Heart right ventricle (tissue), 16 donors: ENCODE measurements around the gene CT45A10. TPM values are rescaled to one million over a fixed set of nuclear protein-coding genes. Genes with fewer than 3 reads are reported as not detected.
"Not testable (repeated sequence)": the region's sequence is repeated elsewhere in the genome, so short reads cannot be mapped to it uniquely, and the experiment has no call there.

Source experiments
- ATAC-seq, 8 donors: fragments of 200-7000 bp; cut with Tn5 transposase; one replicate each; pipeline ENCODE4 v1.9.1; 2020; ENCODE audit warnings: mild to moderate bottlenecking in 8 of 8, moderate library complexity in 8 of 8, moderate number of reproducible peaks in 1 of 8
- DNase-seq, 2 donors: peaks; one replicate each; pipeline ENCODE4 v3.0.0-alpha.2; 2020
- H3K27ac ChIP-seq, 10 donors: fragments of 200-600 bp; sonication (generic) in 2 of 10; one replicate each; pipeline versions ENCODE4 v1.5.0 to v1.8.0; 2020 to 2022; ENCODE audit warnings: mild to moderate bottlenecking in 3 of 10
- H3K27me3 ChIP-seq, 7 donors: fragments of 200-600 bp; one replicate each; pipeline ENCODE4 v1.8.0; 2021 to 2022; ENCODE audit warnings: mild to moderate bottlenecking in 2 of 7
- H3K36me3 ChIP-seq, 9 donors: fragments of 200-600 bp; sonication (generic) in 1 of 9; one replicate each; pipeline versions ENCODE4 v1.5.0 to v1.8.0; 2020 to 2022; ENCODE audit warnings: mild to moderate bottlenecking in 2 of 9
- H3K4me1 ChIP-seq, 9 donors: fragments of 200-600 bp; sonication (generic) in 1 of 9; one replicate each; pipeline versions ENCODE4 v1.5.0 to v1.8.0; 2020 to 2022; ENCODE audit warnings: mild to moderate bottlenecking in 4 of 9
- H3K4me3 ChIP-seq, 10 donors: fragments of 200-600 bp; sonication (generic) in 2 of 10; one replicate each; pipeline versions ENCODE4 v1.5.0 to v1.8.0; 2020 to 2022; ENCODE audit warnings: mild to moderate bottlenecking in 7 of 10, moderate library complexity in 2 of 10
- H3K9me3 ChIP-seq, 11 donors: fragments of 200-600 bp in 10 of 11; sonication (generic) in 2 of 11; one replicate each; pipeline versions ENCODE4 v1.5.0 to v1.8.0; 2013 to 2022; ENCODE audit warnings: mild to moderate bottlenecking in 2 of 11, control low read depth in 1 of 11, moderate library complexity in 1 of 11
- CTCF ChIP-seq, 9 donors: fragments of 200-600 bp; sonication (generic) in 2 of 9; IDR thresholded peaks; one replicate each; pipeline versions ENCODE4 v1.5.0 to v1.8.0; 2021 to 2022; ENCODE audit warnings: antibody characterized with exemption in 9 of 9, mild to moderate bottlenecking in 5 of 9, moderate library complexity in 1 of 9
- WGBS, 2 donors: extraction: QIAGEN DNeasy Blood & Tissue Kit; methylation state at CpG; one replicate each; pipeline ENCODE4 v1.1.7; 2013; ENCODE audit warnings: inconsistent platforms in 1 of 2; 5-methylcytosine and 5-hydroxymethylcytosine counted together
- intact Hi-C, 10 donors: fragments of 100-400 bp; cut with DNase I; formaldehyde crosslinking; loops; one replicate each; pipeline versions ENCODE4 v1.11.1 to v1.14.2; 2022
- long read RNA-seq, 3 donors: library from polyadenylated mRNA; unstranded; transcript quantifications; one replicate each; pipeline ENCODE4 v2.0.0, GENCODE V29; 2020 to 2021
- polyA plus RNA-seq, 2 donors: library from polyadenylated mRNA; stranded (reverse); fragments of 200-250 nt; gene quantifications; one replicate each; pipeline ENCODE4 v1.2.3, GENCODE V29; 2013
- total RNA-seq, 10 donors: library from RNA; stranded (reverse); fragmentation: NEBNext Ultra II Directional in 3 of 10; extraction: Animal tissue kit (Norgen Biotek cat#: 25700) in 3 of 10; gene quantifications; one replicate each; pipeline versions ENCODE4 v1.2.1 to v1.2.4, GENCODE V29; 2021 to 2023
- donor health status: Arrhythmogenic right ventricular cardiomyopathy.
- donor health status: ischemic (EF 13 %, LVEDD 7.1; RV severe dilation, severe dysfunction).
- donor health status: healthy with polysubstance abuse.
- donor health status: DM: no; HTN: yes; CAD: no.
- donor health status: DM: no; HTN: no; CAD: no.
- donor health status: ischemic (EF 25% LVEDD 6.9; RV normal size, moderate dysfunction).
- donor health status: ischemic (EF 25% LVEDD 5.7; RV mildly dilated, moderate dysfunction).
- donor health status: healthy.
- donor health status: DM: yes; HTN: yes; CAD: no.
- donor health status: Ischemic cardiomyopathy.
- donor health status: ischemic (EF 35%, LVEDD 5.7; RV mildly dilated, moderate dysfunction).
- donor health status: nonischemic (EF 11% LVEDD 7.7; RV severe dilation, severe dysfunction).
- donor health status: DM: yes; HTN: yes; CAD: no.
- donor health status: PGD.
- donor health status: ischemic (EF 29% LVEDD 5.4; RV normal size, mild dysfunction).
- donor health status: nonischemic (EF 23%, LVEDD 6.1; RV moderate dilation, normal function).

The CT45A10 gene
- not detected for total RNA-seq
- not detected for polyA plus RNA-seq
- long read RNA-seq, donor 1 = 0 reads
- long read RNA-seq, donor 2 = 0 reads
- long read RNA-seq, donor 3 = 0 reads

GRCh38 chrX:135893294-135893817 lies at the start of gene CT45A10, which contains the start of gene SAGE1:
Gene CT45A10, minus strand, starts transcription at chrX:135893444. Its CDS starts 8,100 bp downstream, at chrX:135885344.
Gene SAGE1, plus strand, starts transcription at chrX:135893716. Its CDS starts 2,527 bp downstream, at chrX:135896243.
- WGBS, 2 donors = 89% methylated on average over 22 of the region's 22 CpGs

GRCh38 chrX:135931644-135932487 lies 38.6 kb upstream of the CT45A10 start:
- peaks cover 0 to 15% (median 0%) of the 10 kb centered on the region in 7 donors for H3K27me3 ChIP-seq
- DNase-seq (peak; percentile 13 to 15), ATAC-seq (peak in 3 of 8 donors; percentile 51 to 67 (median 62))
- WGBS, 2 donors = 44% methylated on average over 19 of the region's 19 CpGs
- peaks cover 0 to 7% (median 0%) of the 10 kb centered on the region in 11 donors for H3K9me3 ChIP-seq
- no peaks in the 10 kb centered on the region for H3K4me1 ChIP-seq
- no peak overlapping the region for H3K4me3 ChIP-seq
- H3K36me3 ChIP-seq = no peaks in the 10 kb centered on the region
- intact Hi-C loops = loop anchor here in 5 of 10 donors (2.0 to 10.0 kb wide), 3 partner anchors 297 to 447 kb away; no protein-coding TSS in a partner anchor
- peak; percentile 19 to 80 (median 63) for TF ChIP-seq CTCF (IDR thresholded peaks at IDR 0.05)
- no peak overlapping the region for H3K27ac ChIP-seq

More at GRCh38 chrX:135893294-135893817, at the start of gene CT45A10, which contains the start of gene SAGE1:
- Histone ChIP-seq H3K9me3 (peaks cover 0 to 7% (median 0%) of the 10 kb centered on the region in 11 donors), H3K27me3 (no peaks in the 10 kb centered on the region), H3K4me1 (no peaks in the 10 kb centered on the region), H3K27ac (no peak within 1 kb of the TSS), H3K36me3 (no peaks in the 10 kb centered on the region), H3K4me3 (no peak within 1 kb of the TSS)
- ATAC-seq (no peak), DNase-seq (no peak)
- intact Hi-C loops = no loop called here
- no peak for TF ChIP-seq CTCF (IDR thresholded peaks at IDR 0.05)

GRCh38 chrX:135927897-135928296 lies 34.7 kb upstream of the CT45A10 start:
- H3K27me3 ChIP-seq = peaks cover 0 to 29% (median 0%) of the 10 kb centered on the region in 7 donors
- DNase-seq = no peak
- intact Hi-C loops = loop anchor here in 1 of 10 donors (10.0 kb wide), 2 partner anchors 293 to 443 kb away; no protein-coding TSS in a partner anchor
- 50 to 74% methylated on average over 2 of the region's 2 CpGs for WGBS, 2 donors
- no peaks in the 10 kb centered on the region for H3K4me1 ChIP-seq
- no peak overlapping the region for H3K27ac ChIP-seq
- no peaks in the 10 kb centered on the region for H3K9me3 ChIP-seq
- TF ChIP-seq CTCF (IDR thresholded peaks at IDR 0.05) = no peak
- no peak for ATAC-seq
- no peaks in the 10 kb centered on the region for H3K36me3 ChIP-seq
- H3K4me3 ChIP-seq = no peak overlapping the region

GRCh38 chrX:135923353-135923752 lies 30.1 kb upstream of the CT45A10 start:
- TF ChIP-seq CTCF (IDR thresholded peaks at IDR 0.05) = peak in 1 of 9 donors; percentile 15
- DNase-seq (no peak), ATAC-seq (no peak)
- 78% methylated on average over 5 of the region's 5 CpGs for WGBS, 2 donors
- intact Hi-C loops = loop anchor here in 1 of 10 donors (10.0 kb wide), 2 partner anchors 289 to 439 kb away; no protein-coding TSS in a partner anchor
- no peaks in the 10 kb centered on the region for H3K36me3 ChIP-seq
- H3K4me3 ChIP-seq = no peak overlapping the region
- no peak overlapping the region for H3K27ac ChIP-seq
- peaks cover 0 to 31% (median 0%) of the 10 kb centered on the region in 7 donors for H3K27me3 ChIP-seq
- H3K9me3 ChIP-seq = no peaks in the 10 kb centered on the region
- H3K4me1 ChIP-seq = no peaks in the 10 kb centered on the region

GRCh38 chrX:135920516-135920915 lies 27.3 kb upstream of the CT45A10 start:
- intact Hi-C loops = loop anchor here in 1 of 10 donors (10.0 kb wide), 2 partner anchors 286 to 436 kb away; no protein-coding TSS in a partner anchor

More at GRCh38 chrX:135920516-135920915, 27.3 kb upstream of the CT45A10 start:
- H3K27me3 ChIP-seq = peaks cover 0 to 48% (median 0%) of the 10 kb centered on the region in 7 donors
- H3K27ac ChIP-seq, H3K4me3 ChIP-seq, H3K9me3 ChIP-seq, ATAC-seq, H3K4me1 ChIP-seq, H3K36me3 ChIP-seq, DNase-seq: not testable (repeated sequence)
- whole genome bisulfite sequencing, 2 donors = 63 to 82% methylated on average over 1 of the region's 1 CpG
